GM12891 (cell line): ENCODE data around the gene TPSAB1.

ENCODE experiments used
- DNase-seq: peaks from one replicate; pipeline ENCODE4 v3.0.0; 2011; ENCODE audit warnings: low spot score; ENCODE audit not compliant: insufficient read length
- FAIRE-seq: peaks from 2 replicates; lab custom pipeline; 2011; peaks lifted over from hg19 to GRCh38; lab: Jason Lieb, UNC
- PAX5 ChIP-seq: IDR thresholded peaks from 2 replicates; pipeline ENCODE4 v1.6.1; 2011; ENCODE audit warnings: low read length, moderate library complexity, mild to moderate bottlenecking; ENCODE audit not compliant: insufficient read depth, severe bottlenecking
- POLR2A ChIP-seq: IDR thresholded peaks from 2 replicates; pipeline ENCODE4 v1.6.1; 2011; ENCODE audit warnings: low read depth, low read length, control low read depth
- POLR2AphosphoS5 ChIP-seq: IDR thresholded peaks from 2 replicates; pipeline ENCODE4 v1.6.1; 2011; ENCODE audit warnings: low read depth, low read length, control low read depth
- POU2F2 ChIP-seq: IDR thresholded peaks from 2 replicates; pipeline ENCODE4 v1.6.1; 2011; ENCODE audit warnings: low read depth, mild to moderate bottlenecking, control low read depth, low read length, moderate library complexity
- SPI1 ChIP-seq: IDR thresholded peaks from 2 replicates; pipeline ENCODE4 v1.6.1; 2011; ENCODE audit warnings: low read depth, low read length, control low read depth
- TAF1 ChIP-seq: IDR thresholded peaks from 2 replicates; pipeline ENCODE4 v1.6.1; 2011; ENCODE audit warnings: low read depth, low read length, control low read depth

The TPSAB1 gene

GRCh38 chr16:1274767-1275166, 34.3 kb downstream of the TPSAB1 start:
- no peak for TF ChIP-seq POU2F2
- TF ChIP-seq TAF1, result no peak
- no peak for TF ChIP-seq POLR2AphosphoS5
- no peak for TF ChIP-seq POLR2A
- no peak for TF ChIP-seq SPI1
- TF ChIP-seq PAX5, result no peak
- FAIRE-seq (no peak), DNase-seq (no peak)

GRCh38 chr16:1275791-1276579, 35.5 kb downstream of the TPSAB1 start:
- DNase-seq (no peak), FAIRE-seq (no peak)
- TF ChIP-seq PAX5, result no peak
- TF ChIP-seq POU2F2, result no peak
- no peak for TF ChIP-seq POLR2A
- TF ChIP-seq SPI1, result no peak

- no peak for TF ChIP-seq POU2F2
- DNase-seq, result no peak
- FAIRE-seq, result no peak
Observed at GRCh38 chr16:1276580-1276878, 36.0 kb downstream of the TPSAB1 start.

- FAIRE-seq, result no peak
- no peak for DNase-seq
- no peak for TF ChIP-seq SPI1
- TF ChIP-seq POU2F2, result no peak
- TF ChIP-seq POLR2A, result no peak
- no peak for TF ChIP-seq POLR2AphosphoS5
- TF ChIP-seq PAX5, result no peak
- TF ChIP-seq TAF1, result no peak
Observed at GRCh38 chr16:1277151-1277598, 36.7 kb downstream of the TPSAB1 start.

- no peak for TF ChIP-seq SPI1
- TF ChIP-seq TAF1, result no peak
- TF ChIP-seq POU2F2, result no peak
- TF ChIP-seq POLR2A, result no peak
- no peak for TF ChIP-seq PAX5
- TF ChIP-seq POLR2AphosphoS5, result no peak
- DNase-seq, result no peak
- no peak for FAIRE-seq
Observed at GRCh38 chr16:1277617-1278282, 37.2 kb downstream of the TPSAB1 start.

GRCh38 chr16:1278477-1278876, 38.0 kb downstream of the TPSAB1 start:
- no peak for TF ChIP-seq SPI1
- TF ChIP-seq POLR2AphosphoS5, result no peak
- no peak for TF ChIP-seq TAF1
- TF ChIP-seq POU2F2, result no peak
- no peak for TF ChIP-seq PAX5
- TF ChIP-seq POLR2A, result no peak
- no peak for DNase-seq
- FAIRE-seq, result no peak

GRCh38 chr16:1279081-1279944, 38.8 kb downstream of the TPSAB1 start:
- DNase-seq (no peak), FAIRE-seq (no peak)
- TF ChIP-seq PAX5 (no peak), POLR2AphosphoS5 (no peak), TAF1 (no peak), POU2F2 (no peak), SPI1 (no peak), POLR2A (no peak)

GRCh38 chr16:1279945-1280589, 39.6 kb downstream of the TPSAB1 start:
- TF ChIP-seq POLR2A (no peak), POU2F2 (no peak), POLR2AphosphoS5 (no peak), SPI1 (no peak), PAX5 (no peak)
- no peak for FAIRE-seq

GRCh38 chr16:1280783-1281182, 40.3 kb downstream of the TPSAB1 start:
- FAIRE-seq (no peak), DNase-seq (no peak)
- TF ChIP-seq TAF1, result no peak
- TF ChIP-seq SPI1, result no peak
- no peak for TF ChIP-seq POU2F2
- TF ChIP-seq PAX5, result no peak
- no peak for TF ChIP-seq POLR2AphosphoS5
- no peak for TF ChIP-seq POLR2A

More at GRCh38 chr16:1279945-1280589, 39.6 kb downstream of the TPSAB1 start:
- DNase-seq, result no peak
